GM12878 (cell line): ENCODE results near the gene TRIM38. TPM values are rescaled to one million over a fixed set of nuclear protein-coding genes. Genes with fewer than 3 reads are reported as not detected.

Source experiments
- ATAC-seq: fragments of 200-7000 bp; cut with Tn5 transposase; 3 replicates; pipeline ENCODE4 v1.9.1; 2020; ENCODE audit warnings: mild to moderate bottlenecking, moderate library complexity
- BruUV-seq: library from RNA; stranded (reverse); fragments of 400-500 nt; replicated peaks from 2 replicates; lab custom pipeline; 2021; lab: Mats Ljungman, UMichigan
- CTCF ChIA-PET: fragments of 300-600 bp; sonication (Branson Sonifier 250); formaldehyde crosslinking; extraction: SDS; loops from one replicate; lab custom pipeline; 2021; ENCODE audit warnings: inconsistent platforms; lab: Yijun Ruan, JAX
- POLR2A ChIA-PET: fragments of 350-600 bp; formaldehyde crosslinking; extraction: SDS; loops from one replicate; lab custom pipeline; 2021; ENCODE audit warnings: inconsistent platforms; lab: Charles Lee
- RAD21 ChIA-PET: fragments of 300-600 bp; sonication (Branson Sonifier 250); formaldehyde crosslinking; loops from one replicate; lab custom pipeline; 2023; ENCODE audit warnings: antibody characterized with exemption; ENCODE audit not compliant: unreplicated experiment; lab: Charles Lee
- SMC1A ChIA-PET: fragments of 300-600 bp; sonication (Branson Sonifier 250); formaldehyde crosslinking; loops from one replicate; lab custom pipeline; 2023; ENCODE audit not compliant: unreplicated experiment, uncharacterized antibody; lab: Charles Lee
- DNase-seq: peaks from one replicate; pipeline ENCODE4 v3.0.0-alpha.2; 2011; ENCODE audit warnings: low read depth, low spot score
- FAIRE-seq: peaks from 3 replicates; lab custom pipeline; 2011; peaks lifted over from hg19 to GRCh38; lab: Jason Lieb, UNC
- H2AFZ ChIP-seq: 2 replicates; pipeline ENCODE4 v1.6.0; 2011; ENCODE audit warnings: low read depth, low read length, control low read depth; ENCODE audit not compliant: control insufficient read depth
- H3K27ac ChIP-seq: 2 replicates; pipeline ENCODE4 v1.5.1; 2011; ENCODE audit warnings: control low read depth; ENCODE audit not compliant: control insufficient read depth, insufficient read depth
- H3K27me3 ChIP-seq, 2 experiments: replicated peaks in 1 of 2; 2 replicates each; pipeline versions ENCODE4 v1.6.0 to v1.6.1; 2011; ENCODE audit warnings: low read length in 1 of 2; ENCODE audit not compliant: control insufficient read depth in 2 of 2, insufficient read depth in 2 of 2
- H3K36me3 ChIP-seq, 2 experiments: 2 replicates each; pipeline ENCODE4 v1.5.1; 2011; ENCODE audit warnings: low read length in 1 of 2; ENCODE audit not compliant: control insufficient read depth in 2 of 2, insufficient read depth in 2 of 2
- H3K4me1 ChIP-seq: 2 replicates; pipeline ENCODE4 v1.6.1; 2011; ENCODE audit warnings: mild to moderate bottlenecking, low read length, moderate library complexity, mixed read lengths; ENCODE audit not compliant: control insufficient read depth, insufficient read depth
- H3K4me2 ChIP-seq: 2 replicates; pipeline ENCODE4 v1.6.0; 2011; ENCODE audit warnings: control low read depth; ENCODE audit not compliant: control insufficient read depth, insufficient read depth
- H3K4me3 ChIP-seq: fragments of 200-600 bp; sonication (generic); 2 replicates; pipeline ENCODE4 v1.5.1; 2016
- H3K79me2 ChIP-seq: 2 replicates; pipeline ENCODE4 v1.6.0; 2011; ENCODE audit warnings: low read length; ENCODE audit not compliant: control insufficient read depth, insufficient read depth
- H3K9ac ChIP-seq: 2 replicates; pipeline ENCODE4 v1.8.0; 2011; ENCODE audit warnings: low read length, control low read depth, mixed read lengths; ENCODE audit not compliant: control insufficient read depth, insufficient read depth
- H3K9me3 ChIP-seq: replicated peaks from 3 replicates; pipeline ENCODE4 v1.5.1; 2011; ENCODE audit warnings: mild to moderate bottlenecking, low read length; ENCODE audit not compliant: control insufficient read depth, insufficient read depth
- H4K20me1 ChIP-seq: 2 replicates; pipeline ENCODE4 v1.6.0; 2011; ENCODE audit not compliant: control insufficient read depth, insufficient read depth
- CEBPB ChIP-seq, 2 experiments: fragments of 150-350 bp in 1 of 2; IDR thresholded peaks; 2 replicates each; pipeline ENCODE4 v1.6.1; 2012 to 2014; ENCODE audit warnings: low read depth in 2 of 2, low read length in 2 of 2, borderline replicate concordance in 1 of 2, inconsistent platforms in 1 of 2
- ESRRA ChIP-seq: IDR thresholded peaks from 2 replicates; pipeline ENCODE4 v1.6.1; 2012; ENCODE audit warnings: mild to moderate bottlenecking, low read length, improper control_type of control experiment
- FOS ChIP-seq: IDR thresholded peaks from 3 replicates; pipeline ENCODE4 v1.6.1; 2011; ENCODE audit warnings: borderline replicate concordance; ENCODE audit not compliant: insufficient read length; ENCODE audit errors: extremely low read depth
- FOXK2 ChIP-seq: fragments of 450-650 bp; IDR thresholded peaks from 2 replicates; pipeline ENCODE4 v1.6.1; 2017; ENCODE audit warnings: mild to moderate bottlenecking, moderate library complexity
- HDGF ChIP-seq: fragments of 450-650 bp; IDR thresholded peaks from 2 replicates; pipeline ENCODE4 v1.6.1; 2016; ENCODE audit warnings: antibody characterized with exemption
- KDM1A ChIP-seq: fragments of 200-600 bp; sonication (generic); IDR thresholded peaks from 2 replicates; pipeline ENCODE4 v1.6.1; 2016; ENCODE audit warnings: borderline replicate concordance
- MYB ChIP-seq: fragments of 150-350 bp; IDR thresholded peaks from 2 replicates; pipeline ENCODE4 v1.6.1; 2014; ENCODE audit warnings: mild to moderate bottlenecking, low read depth, low read length, borderline replicate concordance
- NRF1 ChIP-seq: conservative IDR thresholded peaks from 2 replicates; pipeline ENCODE4 v1.6.1; 2011; ENCODE audit warnings: mild to moderate bottlenecking, low read depth, low read length, improper control_type of control experiment
- POU2F2 ChIP-seq: IDR thresholded peaks from 3 replicates; pipeline ENCODE4 v1.6.1; 2011; ENCODE audit warnings: low read depth, mild to moderate bottlenecking, low read length, borderline replicate concordance
- RCOR1 ChIP-seq: conservative IDR thresholded peaks from 2 replicates; pipeline ENCODE4 v1.6.1; 2012; ENCODE audit warnings: low read depth, low read length, improper control_type of control experiment
- RUNX3 ChIP-seq: IDR thresholded peaks from 2 replicates; pipeline ENCODE4 v1.6.1; 2012; ENCODE audit warnings: low read length, inconsistent platforms
- SKIL ChIP-seq: fragments of 450-650 bp; IDR thresholded peaks from 2 replicates; pipeline ENCODE4 v1.6.1; 2017; ENCODE audit warnings: mild to moderate bottlenecking, low read depth, inconsistent platforms; ENCODE audit not compliant: poor library complexity, severe bottlenecking
- SPI1 ChIP-seq: IDR thresholded peaks from 2 replicates; pipeline ENCODE4 v1.6.1; 2011; ENCODE audit warnings: low read depth, mild to moderate bottlenecking, low read length, moderate library complexity, borderline replicate concordance; ENCODE audit not compliant: insufficient read depth
- SUZ12 ChIP-seq: fragments of 200-600 bp; sonication (generic); IDR thresholded peaks from one replicate; pipeline ENCODE4 v1.6.1; 2018; ENCODE audit warnings: antibody characterized with exemption, mild to moderate bottlenecking; ENCODE audit not compliant: unreplicated experiment
- USF1 ChIP-seq: IDR thresholded peaks from 2 replicates; pipeline ENCODE4 v1.6.1; 2011; ENCODE audit warnings: borderline replicate concordance, low read depth, mild to moderate bottlenecking, moderate library complexity, mixed read lengths, low read length; ENCODE audit not compliant: insufficient read depth; ENCODE audit errors: extremely low read length
- ZBTB4 ChIP-seq: fragments of 450-650 bp; formaldehyde crosslinking; IDR thresholded peaks from 2 replicates; pipeline ENCODE4 v1.4.0; 2022; ENCODE audit warnings: mild to moderate bottlenecking, moderate library complexity
- WGBS: methylation state at CpG from one replicate; pipeline ENCODE4 v1.1.6; 2016; ENCODE audit warnings: low lambda C conversion rate; ENCODE audit not compliant: insufficient replicate concordance, insufficient coverage; ENCODE audit errors: missing lambda C conversion rate; 5-methylcytosine and 5-hydroxymethylcytosine counted together
- in situ Hi-C: fragments of 300-500 bp; cut with MboI; formaldehyde crosslinking; loops from 9 replicates; pipeline ENCODE4 v1.14.3; 2018; ENCODE audit warnings: mixed read lengths
- intact Hi-C: fragments of 100-400 bp; cut with micrococcal nuclease; formaldehyde crosslinking; loops from one replicate; pipeline ENCODE4 v1.14.2; 2022; ENCODE audit not compliant: unreplicated experiment
- polyA plus RNA-seq, 11 experiments: library from polyadenylated mRNA; depleted of rRNA in 4 of 11; unstranded in 6 of 11; stranded (reverse) in 5 of 11; fragments of >200 nt; fragmentation: Nextera tagmentation in 4 of 11; fragmentation: Illumina TruSeq in 1 of 11; extraction: Ambion mirVana in 4 of 11; extraction: Trizol in 1 of 11; gene quantifications; 1 replicate in 1 of 11; 2 replicates in 10 of 11; pipeline versions ENCODE4 v1.2.1 to v1.2.3, GENCODE V29; 2011 to 2016; ENCODE audit warnings: inconsistent platforms in 2 of 11, missing spikeins in 2 of 11, low read depth in 1 of 11
- total RNA-seq, 4 experiments: library from RNA; depleted of rRNA in 3 of 4; stranded (reverse); fragments of >200 nt in 3 of 4; fragmentation: Illumina TruSeq in 1 of 4; extraction: Trizol in 1 of 4; gene quantifications; 2 replicates each; pipeline versions ENCODE4 v1.2.1 to v1.2.3, GENCODE V29; 2013 to 2021

Gene TRIM38
- total and polyA plus RNA-seq, 10 of the 15 experiments (the other 5 are each of a cell fraction or from before 2014, with no cell fraction given), result 4.5 to 14.7 (median 11.1) TPM

GRCh38 chr6:26026833-26027490 lies 64.4 kb downstream of the TRIM38 start:
- Histone ChIP-seq H3K9me3 (no peaks in the 10 kb centered on the region), H3K27ac (peak overlapping the region; percentile 95), H3K4me2 (peak overlapping the region; percentile 84), H4K20me1 (no peaks in the 10 kb centered on the region), H3K4me3 (peak overlapping the region; percentile 63), H2AFZ (peak overlapping the region; percentile 57), H3K79me2 (no peaks in the 10 kb centered on the region), H3K36me3 (no peaks in the 10 kb centered on the region), H3K27me3 (no peaks in the 10 kb centered on the region), H3K9ac (peak overlapping the region; percentile 73), H3K4me1 (peaks cover 12% of the 10 kb centered on the region)
- ATAC-seq (peak; percentile 62), DNase-seq (peak; percentile 100), FAIRE-seq (peak; percentile 78)
- POLR2A ChIA-PET, result interaction anchor here (0.7 to 9.8 kb wide), 16 partner anchors 7 to 1866 kb away, joined by 3 to 128 read pairs (median 4); a partner anchor contains a TSS
- under 1% methylated on average over 44 of the region's 44 CpGs for WGBS
- intact Hi-C loops, result loop anchor here (2.0 to 10.0 kb wide), 4 partner anchors 18 to 1866 kb away; partner anchors contain the start of gene RIPOR2
- in situ Hi-C loops, result no loop called here
- CTCF ChIA-PET, result interaction anchor here (0.7 to 12.3 kb wide), 16 partner anchors 10 to 162 kb away, joined by 3 to 117 read pairs (median 6); partner anchors contain the start of gene HFE
- SMC1A ChIA-PET, result interaction anchor here (0.9 to 4.4 kb wide), 16 partner anchors 10 to 77 kb away, joined by 3 to 27 read pairs (median 6); partner anchors contain the start of gene TRIM38
- RAD21 ChIA-PET, result interaction anchor here (0.6 to 2.8 kb wide), 17 partner anchors 16 to 133 kb away, joined by 3 to 17 read pairs (median 6); partner anchors contain the start of gene HFE
- TSS peak; percentile 80 for BruUV-seq
- TF ChIP-seq ESRRA (no peak), RUNX3 (peak; percentile 83), SUZ12 (no peak), KDM1A (no peak), ZBTB4 (CRISPR knock-in tag) (peak; percentile 85), HDGF (no peak), NRF1 (no peak), FOXK2 (peak; percentile 87), SKIL (peak; percentile 78), MYB (peak; percentile 69), FOS (no peak), CEBPB (IDR thresholded peaks at IDR 0.05; ENCODE audit: borderline replicate concordance in 1 of 2, low read depth in 2 of 2, low read length in 2 of 2) (no peak; a peak in 1 of 4 replicates), RCOR1 (peak; percentile 92; the same call in 1 of the 2 replicates), USF1 (peak; percentile 12), POU2F2 (peak; percentile 97; the same call in 2 of the 3 replicates), SPI1 (no peak)
